Measurements from ENCODE around the gene BEAN1. TPM values are rescaled to one million over a fixed set of nuclear protein-coding genes. Genes with fewer than 3 reads are reported as not detected.

Gene BEAN1
- total RNA-seq, 1 experiment from 2014 or later, result 0.61 TPM

DNA sequence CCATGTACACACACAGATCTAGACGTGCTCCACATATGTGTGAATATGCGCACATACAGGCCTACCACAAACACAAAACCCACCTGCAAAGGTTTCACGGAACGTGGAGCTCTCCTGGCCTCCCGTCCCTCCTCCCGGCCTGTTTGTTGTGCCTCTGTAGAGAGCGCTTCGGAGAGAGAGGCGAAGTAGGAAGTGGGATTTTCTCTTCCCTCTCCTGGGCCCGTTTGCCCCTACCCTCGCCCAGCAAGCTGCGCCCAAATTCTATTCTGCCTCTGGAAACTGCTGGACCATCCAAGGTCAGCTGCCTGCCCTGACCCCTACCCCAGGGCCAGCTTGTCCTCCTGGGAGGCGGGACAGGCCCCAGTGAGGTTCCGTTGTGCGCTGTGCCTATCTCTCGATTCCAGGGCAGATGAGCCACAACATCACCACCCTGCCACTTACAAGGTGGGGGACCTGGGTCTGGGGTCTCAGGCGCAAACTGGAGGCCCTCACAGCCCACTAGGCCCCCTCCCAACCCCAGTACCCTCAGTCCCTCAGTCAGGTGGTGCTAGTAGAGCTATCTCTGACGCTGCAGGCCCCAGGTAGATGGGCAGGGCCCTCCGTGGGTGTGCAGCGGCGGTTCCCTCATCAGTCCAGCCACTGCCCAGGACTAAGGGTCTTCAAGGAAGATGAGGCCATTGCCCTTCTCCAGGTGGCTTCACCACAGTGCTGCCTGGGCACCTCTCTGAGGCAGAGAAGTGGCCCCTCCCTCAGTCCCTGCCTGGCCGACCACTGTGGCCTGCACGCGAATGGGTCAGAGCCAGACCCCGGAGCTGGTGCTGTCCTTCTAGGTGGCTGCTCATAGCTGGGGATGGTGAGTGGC is 54.2 kb downstream of the BEAN1 start:
- Histone ChIP-seq H3K9ac (ENCODE audit: low read length) (no peak overlapping the region), H2AFZ (ENCODE audit: low read depth, low read length, poor library complexity, severe bottlenecking) (no peak overlapping the region), H3K36me3 (ENCODE audit: control insufficient read depth in 1 of 2, insufficient read depth in 2 of 2, low read length in 2 of 2) (no peaks in the 10 kb centered on the region), H3K27me3 (ENCODE audit: insufficient read depth, low read length) (no peaks in the 10 kb centered on the region), H3K27ac (ENCODE audit: low read depth, low read length) (no peak overlapping the region), H3K79me2 (ENCODE audit: insufficient read depth, low read length) (no peaks in the 10 kb centered on the region), H3K9me3 (ENCODE audit: control insufficient read depth in 1 of 2, insufficient read depth in 1 of 2, low read depth in 1 of 2, low read length in 2 of 2) (no peaks in the 10 kb centered on the region), H3K4me1 (ENCODE audit: control insufficient read depth in 1 of 2, insufficient read depth in 2 of 2, low read length in 2 of 2) (peaks cover 10 to 25% of the 10 kb centered on the region in 2 experiments), H4K20me1 (ENCODE audit: insufficient read depth) (no peaks in the 10 kb centered on the region), H3K4me3 (replicated peaks in 1 of 2; ENCODE audit: low read depth in 1 of 2, low read length in 2 of 2) (no peak overlapping the region), H3K4me2 (ENCODE audit: low read length) (no peak overlapping the region), H3K9me2 (ENCODE audit: insufficient read depth) (no peaks in the 10 kb centered on the region)
- ChIA-PET POLR2A (no interaction called here), CTCF (interaction anchor here (1.8 to 2.8 kb wide), 3 partner anchors 73 to 75 kb away, joined by 5 to 14 read pairs (median 10); no protein-coding TSS in a partner anchor), RAD21 (ENCODE audit: low non-redundant PET in 1 of 2, low total read pairs in 2 of 2, uncharacterized antibody in 2 of 2, unreplicated experiment in 2 of 2) (no interaction called here)
- no peak for ATAC-seq
- no peak for DNase-seq (ENCODE audit: low read depth, low spot score)
- no TSS peak for BruUV-seq (replicated peaks)
- TF ChIP-seq POLR2AphosphoS5 (IDR thresholded peaks at IDR 0.05; ENCODE audit: low read depth, low read length) (no peak), CEBPB (IDR thresholded peaks at IDR 0.05; ENCODE audit: low read depth) (no peak), SIN3A (IDR thresholded peaks at IDR 0.05; ENCODE audit: low read depth) (no peak), SRF (IDR thresholded peaks at IDR 0.05; ENCODE audit: low read depth) (no peak), TCF7L2 (IDR thresholded peaks at IDR 0.05; ENCODE audit: borderline replicate concordance, extremely low read depth, insufficient read depth, insufficient read length) (no peak), CBX3 (IDR thresholded peaks at IDR 0.05; ENCODE audit: low read depth) (no peak), FOSL1 (IDR thresholded peaks at IDR 0.05; ENCODE audit: low read depth) (no peak)
- intact Hi-C loops (cut with micrococcal nuclease), result loop anchor here (5.0 kb wide), 2 partner anchors 124 to 139 kb away; no protein-coding TSS in a partner anchor

DNA sequence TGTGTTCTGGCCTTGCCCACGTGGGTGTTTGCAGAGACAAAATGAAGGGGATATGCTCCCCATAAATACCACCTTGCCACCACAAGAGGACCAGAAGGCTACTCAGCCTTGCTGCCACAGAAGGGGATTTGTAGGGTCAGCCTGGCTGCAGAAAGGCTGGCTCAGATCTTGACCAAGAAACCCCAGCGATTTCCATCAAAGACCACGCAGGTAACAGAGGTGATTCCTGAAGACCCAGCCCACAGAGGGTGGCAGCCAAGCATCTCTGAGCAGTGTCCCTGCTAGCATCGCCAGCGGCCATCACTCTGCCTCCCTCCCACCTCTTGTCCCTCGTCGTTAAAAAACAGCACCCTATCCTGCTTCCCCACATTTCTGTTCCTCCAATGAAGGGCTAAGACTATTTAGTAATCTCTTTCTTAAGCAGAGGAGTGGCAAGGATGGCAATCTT is 54.9 kb downstream of the BEAN1 start:
- no peaks in the 10 kb centered on the region for H3K36me3 ChIP-seq (ENCODE audit: control insufficient read depth in 1 of 2, insufficient read depth in 2 of 2, low read length in 2 of 2)
- H3K9me2 ChIP-seq (ENCODE audit: insufficient read depth), result no peaks in the 10 kb centered on the region
- H3K79me2 ChIP-seq (ENCODE audit: insufficient read depth, low read length), result no peaks in the 10 kb centered on the region
- RAD21 ChIA-PET (ENCODE audit: low non-redundant PET in 1 of 2, low total read pairs in 2 of 2, uncharacterized antibody in 2 of 2, unreplicated experiment in 2 of 2), result interaction anchor here (1.3 kb wide), 2 partner anchors 75 kb away, joined by 4 to 9 read pairs; no protein-coding TSS in a partner anchor
- no peaks in the 10 kb centered on the region for H4K20me1 ChIP-seq (ENCODE audit: insufficient read depth)
- no peak for TF ChIP-seq SRF (IDR thresholded peaks at IDR 0.05; ENCODE audit: low read depth)
- TF ChIP-seq, protein P1, sequence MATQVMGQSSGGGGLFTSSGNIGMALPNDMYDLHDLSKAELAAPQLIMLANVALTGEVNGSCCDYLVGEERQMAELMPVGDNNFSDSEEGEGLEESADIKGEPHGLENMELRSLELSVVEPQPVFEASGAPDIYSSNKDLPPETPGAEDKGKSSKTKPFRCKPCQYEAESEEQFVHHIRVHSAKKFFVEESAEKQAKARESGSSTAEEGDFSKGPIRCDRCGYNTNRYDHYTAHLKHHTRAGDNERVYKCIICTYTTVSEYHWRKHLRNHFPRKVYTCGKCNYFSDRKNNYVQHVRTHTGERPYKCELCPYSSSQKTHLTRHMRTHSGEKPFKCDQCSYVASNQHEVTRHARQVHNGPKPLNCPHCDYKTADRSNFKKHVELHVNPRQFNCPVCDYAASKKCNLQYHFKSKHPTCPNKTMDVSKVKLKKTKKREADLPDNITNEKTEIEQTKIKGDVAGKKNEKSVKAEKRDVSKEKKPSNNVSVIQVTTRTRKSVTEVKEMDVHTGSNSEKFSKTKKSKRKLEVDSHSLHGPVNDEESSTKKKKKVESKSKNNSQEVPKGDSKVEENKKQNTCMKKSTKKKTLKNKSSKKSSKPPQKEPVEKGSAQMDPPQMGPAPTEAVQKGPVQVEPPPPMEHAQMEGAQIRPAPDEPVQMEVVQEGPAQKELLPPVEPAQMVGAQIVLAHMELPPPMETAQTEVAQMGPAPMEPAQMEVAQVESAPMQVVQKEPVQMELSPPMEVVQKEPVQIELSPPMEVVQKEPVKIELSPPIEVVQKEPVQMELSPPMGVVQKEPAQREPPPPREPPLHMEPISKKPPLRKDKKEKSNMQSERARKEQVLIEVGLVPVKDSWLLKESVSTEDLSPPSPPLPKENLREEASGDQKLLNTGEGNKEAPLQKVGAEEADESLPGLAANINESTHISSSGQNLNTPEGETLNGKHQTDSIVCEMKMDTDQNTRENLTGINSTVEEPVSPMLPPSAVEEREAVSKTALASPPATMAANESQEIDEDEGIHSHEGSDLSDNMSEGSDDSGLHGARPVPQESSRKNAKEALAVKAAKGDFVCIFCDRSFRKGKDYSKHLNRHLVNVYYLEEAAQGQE (IDR thresholded peaks at IDR 0.05; ENCODE audit: low read depth), result no peak
- TF ChIP-seq YY1 (IDR thresholded peaks at IDR 0.05; ENCODE audit: extremely low read depth, insufficient replicate concordance, low read depth, low read length), result no peak
- no peak for TF ChIP-seq TCF7L2 (IDR thresholded peaks at IDR 0.05; ENCODE audit: borderline replicate concordance, extremely low read depth, insufficient read depth, insufficient read length)
- no peak for TF ChIP-seq FOSL1 (IDR thresholded peaks at IDR 0.05; ENCODE audit: low read depth)
- TF ChIP-seq RAD21 (IDR thresholded peaks at IDR 0.05; ENCODE audit: low read depth), result no peak
- no peak for TF ChIP-seq CBX3 (IDR thresholded peaks at IDR 0.05; ENCODE audit: low read depth)
- TF ChIP-seq, protein P2, sequence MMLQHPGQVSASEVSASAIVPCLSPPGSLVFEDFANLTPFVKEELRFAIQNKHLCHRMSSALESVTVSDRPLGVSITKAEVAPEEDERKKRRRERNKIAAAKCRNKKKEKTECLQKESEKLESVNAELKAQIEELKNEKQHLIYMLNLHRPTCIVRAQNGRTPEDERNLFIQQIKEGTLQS (IDR thresholded peaks at IDR 0.05), result no peak
- no peak for TF ChIP-seq ELF1 (IDR thresholded peaks at IDR 0.05; ENCODE audit: borderline replicate concordance, low read depth)
- TF ChIP-seq JUND (IDR thresholded peaks at IDR 0.05), result no peak
- no peak for TF ChIP-seq POLR2A (IDR thresholded peaks at IDR 0.05; ENCODE audit: borderline replicate concordance, extremely low read depth, insufficient read depth, insufficient read length)
- no peak for TF ChIP-seq CEBPB (IDR thresholded peaks at IDR 0.05; ENCODE audit: low read depth)
- no peak for TF ChIP-seq EZH2 (IDR thresholded peaks at IDR 0.05)
- no peak for TF ChIP-seq ZNF274 (IDR thresholded peaks at IDR 0.05; ENCODE audit: low read depth, low read length)
- CTCF ChIA-PET, result interaction anchor here (1.1 to 2.8 kb wide), 3 partner anchors 74 to 137 kb away, joined by 3 to 14 read pairs (median 5); no protein-coding TSS in a partner anchor
- no peaks in the 10 kb centered on the region for H3K9me3 ChIP-seq (ENCODE audit: control insufficient read depth in 1 of 2, insufficient read depth in 1 of 2, low read depth in 1 of 2, low read length in 2 of 2)
- H2AFZ ChIP-seq (ENCODE audit: low read depth, low read length, poor library complexity, severe bottlenecking), result no peak overlapping the region
- DNase-seq (ENCODE audit: low read depth, low spot score) (no peak), ATAC-seq (no peak)
- peaks cover 6 to 20% of the 10 kb centered on the region in 2 experiments; a peak in 3 of 4 replicates for H3K4me1 ChIP-seq (ENCODE audit: control insufficient read depth in 1 of 2, insufficient read depth in 2 of 2, low read length in 2 of 2)
- POLR2A ChIA-PET, result no interaction called here
- H3K4me2 ChIP-seq (ENCODE audit: low read length), result no peak overlapping the region
- no peak overlapping the region for H3K9ac ChIP-seq (ENCODE audit: low read length)
- no peak overlapping the region for H3K4me3 ChIP-seq (replicated peaks in 1 of 2; ENCODE audit: low read depth in 1 of 2, low read length in 2 of 2)
- no peak overlapping the region for H3K27ac ChIP-seq (ENCODE audit: low read depth, low read length)
- no peaks in the 10 kb centered on the region for H3K27me3 ChIP-seq (ENCODE audit: insufficient read depth, low read length)
- BruUV-seq (replicated peaks), result no TSS peak
- intact Hi-C loops (cut with micrococcal nuclease), result loop anchor here (5.0 kb wide), 2 partner anchors 125 to 140 kb away; no protein-coding TSS in a partner anchor

Measured in HCT116 (cell line).